PC-3 (cell line): ENCODE measurements around the gene NFE2L1.

ENCODE experiments used
- EZH2 ChIP-seq: fragments of 300-600 bp; sonication (generic); IDR thresholded peaks from one replicate; pipeline ENCODE4 v1.6.1; 2017; ENCODE audit warnings: antibody characterized with exemption, mild to moderate bottlenecking, low read length; ENCODE audit not compliant: unreplicated experiment
- EZH2phosphoT487 ChIP-seq: fragments of 300-600 bp; sonication (generic); IDR thresholded peaks from 2 replicates; pipeline ENCODE4 v1.6.1; 2018; ENCODE audit warnings: mild to moderate bottlenecking, antibody characterized with exemption, low read length, borderline replicate concordance
- TF ChIP-seq, protein P1 (sequence below): fragments of 300-600 bp; sonication (generic); conservative IDR thresholded peaks from 2 replicates; pipeline ENCODE4 v1.5.1; 2017; ENCODE audit warnings: antibody characterized with exemption, low read depth, mild to moderate bottlenecking, low read length

DNA sequence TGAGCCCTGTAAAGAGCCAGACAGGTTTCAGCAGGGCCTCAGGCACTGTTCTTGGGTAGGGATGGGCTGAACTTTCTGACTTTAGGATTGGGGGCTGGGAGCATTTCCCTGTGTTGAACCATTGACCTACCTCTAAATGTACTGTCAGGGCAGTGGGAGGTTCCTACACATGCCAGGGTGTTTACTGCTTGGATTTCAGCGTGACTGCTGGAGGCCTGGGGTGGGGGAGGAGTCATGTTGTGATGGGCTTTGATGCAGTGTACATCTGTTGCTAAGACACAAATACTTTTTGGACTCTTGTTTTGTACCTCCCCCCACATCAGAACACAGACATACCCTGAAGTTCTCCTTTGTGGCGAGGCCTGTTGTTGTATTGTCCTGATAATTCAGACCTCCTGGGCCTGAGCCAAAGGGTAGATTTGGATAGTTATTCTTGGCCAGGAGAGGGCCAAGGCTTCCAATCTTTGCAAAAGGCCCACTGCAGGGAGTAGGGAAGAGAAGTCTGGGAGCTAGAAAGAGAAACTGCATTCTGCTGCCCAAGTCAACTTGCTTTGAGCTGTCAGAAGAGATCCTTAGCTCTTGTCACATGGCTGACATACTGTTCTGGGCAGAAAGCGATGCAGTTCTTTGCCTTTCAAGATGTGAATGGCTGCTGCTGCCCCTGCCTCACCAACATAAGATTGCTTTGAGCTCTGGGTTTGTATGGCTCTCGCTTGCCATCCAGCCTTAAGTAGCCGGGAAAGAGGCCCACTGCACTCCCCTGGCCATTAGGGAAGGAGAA, 3.7 kb downstream of the NFE2L1 start:
- TF ChIP-seq, protein P1, sequence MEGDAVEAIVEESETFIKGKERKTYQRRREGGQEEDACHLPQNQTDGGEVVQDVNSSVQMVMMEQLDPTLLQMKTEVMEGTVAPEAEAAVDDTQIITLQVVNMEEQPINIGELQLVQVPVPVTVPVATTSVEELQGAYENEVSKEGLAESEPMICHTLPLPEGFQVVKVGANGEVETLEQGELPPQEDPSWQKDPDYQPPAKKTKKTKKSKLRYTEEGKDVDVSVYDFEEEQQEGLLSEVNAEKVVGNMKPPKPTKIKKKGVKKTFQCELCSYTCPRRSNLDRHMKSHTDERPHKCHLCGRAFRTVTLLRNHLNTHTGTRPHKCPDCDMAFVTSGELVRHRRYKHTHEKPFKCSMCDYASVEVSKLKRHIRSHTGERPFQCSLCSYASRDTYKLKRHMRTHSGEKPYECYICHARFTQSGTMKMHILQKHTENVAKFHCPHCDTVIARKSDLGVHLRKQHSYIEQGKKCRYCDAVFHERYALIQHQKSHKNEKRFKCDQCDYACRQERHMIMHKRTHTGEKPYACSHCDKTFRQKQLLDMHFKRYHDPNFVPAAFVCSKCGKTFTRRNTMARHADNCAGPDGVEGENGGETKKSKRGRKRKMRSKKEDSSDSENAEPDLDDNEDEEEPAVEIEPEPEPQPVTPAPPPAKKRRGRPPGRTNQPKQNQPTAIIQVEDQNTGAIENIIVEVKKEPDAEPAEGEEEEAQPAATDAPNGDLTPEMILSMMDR, result no peak
- no peak for TF ChIP-seq EZH2
- TF ChIP-seq EZH2phosphoT487, result no peak
